ENCODE results near the gene ARID1B. TPM values are rescaled to one million over a fixed set of nuclear protein-coding genes. Genes with fewer than 3 reads are reported as not detected.

ARID1B gene
- total and polyA plus RNA-seq, 11 donors, result 15.3 to 76.1 (median 40.7) TPM

DNA sequence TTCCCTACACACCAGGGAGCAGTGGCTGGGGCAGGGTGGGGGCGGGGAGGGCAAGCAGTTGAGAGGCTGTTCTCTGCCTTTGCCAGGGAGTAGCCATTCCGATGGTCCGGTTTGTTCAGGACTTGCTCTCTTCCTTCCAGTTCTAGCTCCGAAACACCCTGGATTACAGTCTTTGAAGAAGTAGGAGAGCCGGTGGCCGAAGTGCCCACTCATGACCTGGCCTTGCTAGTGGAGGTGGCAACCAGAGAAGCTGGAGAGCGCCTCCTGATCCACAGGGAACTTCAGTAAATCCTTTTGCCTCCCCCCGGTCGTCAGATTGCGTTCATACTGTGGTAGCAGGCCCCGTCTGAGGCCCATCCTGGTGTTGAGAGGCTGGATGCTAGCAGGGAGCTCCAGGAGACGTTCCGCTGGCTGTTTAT lies 92.8 kb downstream of the ARID1B start:
- peak in 1 of 4 donors; percentile 34 for ATAC-seq

DNA sequence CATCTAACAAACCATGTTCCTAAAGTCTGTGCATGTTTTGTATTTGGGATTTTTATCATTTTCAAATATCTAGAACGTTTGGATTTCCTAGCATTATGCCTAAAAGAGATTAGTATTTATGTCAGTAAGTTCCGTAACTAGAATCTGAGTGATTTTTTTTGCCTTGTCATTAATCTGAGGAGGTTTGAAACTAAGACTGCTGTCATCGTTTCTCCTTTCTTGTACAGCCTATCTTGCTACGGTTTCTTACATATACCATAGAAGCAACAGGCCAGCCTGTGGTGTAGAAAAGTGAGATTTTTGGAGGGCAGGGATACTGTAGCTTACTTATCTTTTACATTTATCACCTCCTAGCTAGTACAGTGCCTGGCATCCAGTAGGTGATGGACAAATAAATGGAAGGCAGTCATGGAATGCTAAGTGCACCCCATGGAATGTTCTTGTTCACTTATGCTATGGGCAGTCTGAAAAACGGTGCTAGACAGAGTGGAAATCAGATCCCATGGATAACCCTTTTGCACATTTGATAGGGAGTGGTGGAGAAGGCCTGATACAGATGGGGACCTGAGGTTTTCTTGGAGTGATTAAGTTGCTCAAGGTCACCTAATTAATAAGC lies 93.9 kb downstream of the ARID1B start:
- Histone ChIP-seq H3K4me3 (no peak overlapping the region), H3K4me1 (peaks cover 4 to 66% (median 50%) of the 10 kb centered on the region in 12 donors), H3K27me3 (no peaks in the 10 kb centered on the region), H3K9me3 (no peaks in the 10 kb centered on the region), H3K36me3 (peaks cover 0 to 3% (median 0%) of the 10 kb centered on the region in 9 donors), H3K27ac (peak overlapping the region in 1 of 12 donors; percentile 12)
- DNase-seq, result no peak
- TF ChIP-seq, protein P1, sequence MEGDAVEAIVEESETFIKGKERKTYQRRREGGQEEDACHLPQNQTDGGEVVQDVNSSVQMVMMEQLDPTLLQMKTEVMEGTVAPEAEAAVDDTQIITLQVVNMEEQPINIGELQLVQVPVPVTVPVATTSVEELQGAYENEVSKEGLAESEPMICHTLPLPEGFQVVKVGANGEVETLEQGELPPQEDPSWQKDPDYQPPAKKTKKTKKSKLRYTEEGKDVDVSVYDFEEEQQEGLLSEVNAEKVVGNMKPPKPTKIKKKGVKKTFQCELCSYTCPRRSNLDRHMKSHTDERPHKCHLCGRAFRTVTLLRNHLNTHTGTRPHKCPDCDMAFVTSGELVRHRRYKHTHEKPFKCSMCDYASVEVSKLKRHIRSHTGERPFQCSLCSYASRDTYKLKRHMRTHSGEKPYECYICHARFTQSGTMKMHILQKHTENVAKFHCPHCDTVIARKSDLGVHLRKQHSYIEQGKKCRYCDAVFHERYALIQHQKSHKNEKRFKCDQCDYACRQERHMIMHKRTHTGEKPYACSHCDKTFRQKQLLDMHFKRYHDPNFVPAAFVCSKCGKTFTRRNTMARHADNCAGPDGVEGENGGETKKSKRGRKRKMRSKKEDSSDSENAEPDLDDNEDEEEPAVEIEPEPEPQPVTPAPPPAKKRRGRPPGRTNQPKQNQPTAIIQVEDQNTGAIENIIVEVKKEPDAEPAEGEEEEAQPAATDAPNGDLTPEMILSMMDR (IDR thresholded peaks at IDR 0.05), result no peak
- no peak for TF ChIP-seq POLR2A (IDR thresholded peaks at IDR 0.05)
- no peak for ATAC-seq
- WGBS, 4 donors, result 55 to 67% (median 63%) methylated on average over 5 of the region's 5 CpGs
- intact Hi-C loops (cut with DNase I), result loop anchor here in 2 of 10 donors (10.0 kb wide), 1 partner anchor 154 kb away; no protein-coding TSS in a partner anchor

More for the DNA sequence above, 92.8 kb downstream of the ARID1B start:
- TF ChIP-seq, protein P1 (IDR thresholded peaks at IDR 0.05), result no peak
- Histone ChIP-seq H3K4me3 (no peak overlapping the region), H3K27ac (peak overlapping the region in 1 of 12 donors; percentile 12), H3K27me3 (no peaks in the 10 kb centered on the region), H3K4me1 (peaks cover 4 to 70% (median 48%) of the 10 kb centered on the region in 12 donors), H3K36me3 (peaks cover 0 to 3% (median 0%) of the 10 kb centered on the region in 9 donors), H3K9me3 (no peaks in the 10 kb centered on the region)
- DNase-seq, result no peak
- intact Hi-C loops (cut with DNase I), result loop anchor here in 6 of 10 donors (5.0 to 10.0 kb wide), 5 partner anchors 88 to 305 kb away; no protein-coding TSS in a partner anchor
- 40 to 69% (median 65%) methylated on average over 10 to 13 of the region's 13 CpGs for WGBS, 4 donors

DNA sequence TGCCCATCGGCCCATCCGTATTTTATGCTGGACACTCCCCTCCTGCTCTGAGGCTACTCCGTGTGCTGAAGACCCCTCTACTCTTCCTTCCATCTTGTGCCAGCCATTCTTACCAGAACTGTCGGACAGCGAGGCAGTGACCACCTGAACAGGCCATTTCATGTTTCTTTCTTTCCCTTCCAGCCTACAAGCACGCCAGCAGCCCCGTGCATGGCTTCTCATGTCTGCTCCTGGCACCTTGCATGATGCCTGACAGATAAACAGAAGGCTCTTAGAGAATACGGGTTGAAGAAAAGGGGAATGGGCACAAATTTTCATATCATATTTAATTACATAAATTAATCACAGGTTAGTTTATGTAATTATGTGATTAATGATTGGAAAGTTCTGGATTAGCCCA lies 95.7 kb downstream of the ARID1B start:
- no peak for TF ChIP-seq POLR2A (IDR thresholded peaks at IDR 0.05)
- TF ChIP-seq, protein P1 (IDR thresholded peaks at IDR 0.05), result no peak
- Histone ChIP-seq H3K27ac (no peak overlapping the region), H3K36me3 (peaks cover 0 to 3% (median 0%) of the 10 kb centered on the region in 9 donors), H3K4me3 (no peak overlapping the region), H3K4me1 (peaks cover 0 to 66% (median 47%) of the 10 kb centered on the region in 12 donors), H3K9me3 (no peaks in the 10 kb centered on the region), H3K27me3 (no peaks in the 10 kb centered on the region)
- DNase-seq (no peak), ATAC-seq (no peak)
- intact Hi-C loops (cut with DNase I), result loop anchor here in 2 of 10 donors (10.0 kb wide), 1 partner anchor 152 kb away; no protein-coding TSS in a partner anchor
- WGBS, 4 donors, result 91 to 94% (median 92%) methylated on average over 8 of the region's 8 CpGs

DNA sequence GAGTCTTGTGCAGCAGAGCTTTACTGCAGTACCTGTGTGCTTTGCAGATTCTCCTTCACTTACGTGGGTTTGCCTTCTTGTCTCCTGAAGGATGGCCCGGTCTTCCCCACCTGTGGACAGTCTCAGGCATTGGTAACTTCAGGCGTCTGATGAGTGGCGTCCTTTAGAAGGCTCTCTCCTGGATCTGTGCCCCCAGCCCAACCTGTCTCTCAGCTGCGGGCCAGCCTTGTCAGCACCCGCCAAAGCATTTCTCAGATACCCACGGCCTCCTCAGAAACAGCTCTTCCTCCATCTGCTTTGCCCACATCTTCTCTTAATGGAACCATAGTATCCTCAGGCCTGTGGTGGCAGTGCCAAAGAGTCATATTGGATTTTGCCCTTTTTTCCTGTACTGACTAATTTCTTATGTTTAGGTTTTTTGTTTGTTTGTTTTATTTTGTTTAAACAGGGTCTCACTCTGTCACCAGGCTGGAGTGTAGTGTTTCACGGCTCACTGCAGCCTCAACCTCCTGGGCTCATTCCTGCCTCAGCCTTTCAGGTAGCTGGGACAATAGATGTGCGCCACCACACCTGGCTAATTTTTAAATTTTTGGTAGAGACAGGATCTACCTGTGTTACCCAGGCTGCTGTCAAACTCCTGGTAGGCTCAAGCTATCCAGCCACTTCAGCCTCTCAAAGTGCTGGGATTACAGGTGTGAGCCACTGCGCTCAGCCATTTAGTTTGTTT lies 96.6 kb downstream of the ARID1B start:
- 67 to 77% (median 74%) methylated on average over 10 of the region's 10 CpGs for WGBS, 4 donors
- no peak for ATAC-seq
- H3K4me3 ChIP-seq, result no peak overlapping the region
- TF ChIP-seq, protein P1 (IDR thresholded peaks at IDR 0.05), result no peak
- TF ChIP-seq POLR2A (IDR thresholded peaks at IDR 0.05), result no peak
- intact Hi-C loops (cut with DNase I), result loop anchor here in 2 of 10 donors (10.0 kb wide), 1 partner anchor 151 kb away; no protein-coding TSS in a partner anchor
- H3K27me3 ChIP-seq, result no peaks in the 10 kb centered on the region
- DNase-seq, result no peak
- peaks cover 0 to 3% (median 0%) of the 10 kb centered on the region in 9 donors for H3K36me3 ChIP-seq
- peaks cover 0 to 71% (median 51%) of the 10 kb centered on the region in 12 donors for H3K4me1 ChIP-seq
- no peak overlapping the region for H3K27ac ChIP-seq
- no peaks in the 10 kb centered on the region for H3K9me3 ChIP-seq
